OCI-LY3 (cell line): ENCODE results near the gene NAV2.

Source experiments
- H2AFZ ChIP-seq: fragments of 200-600, 300-600 bp; shearing (Covaris generic); 2 replicates; pipeline ENCODE4 v1.6.0; 2014; ENCODE audit warnings: antibody characterized with exemption, low read depth, low read length
- H3K27ac ChIP-seq: fragments of 200-600, 300-600 bp; sonication (generic); 2 replicates; pipeline ENCODE4 v1.5.1; 2014; ENCODE audit warnings: mild to moderate bottlenecking, low read length, moderate library complexity, mixed read lengths
- H3K27me3 ChIP-seq: fragments of 200-600, 300-600 bp; sonication (generic); 2 replicates; pipeline ENCODE4 v1.6.1; 2014; ENCODE audit warnings: low read depth, low read length, mixed read lengths
- H3K36me3 ChIP-seq: fragments of 200-600, 300-600 bp; sonication (generic); replicated peaks from 2 replicates; pipeline ENCODE3; 2014; ENCODE audit warnings: low read depth, low read length, mixed read lengths
- H3K4me1 ChIP-seq: fragments of 300-600, 200-600 bp; sonication (generic); 2 replicates; pipeline ENCODE4 v1.6.1; 2014; ENCODE audit warnings: low read length, mixed read lengths
- H3K4me2 ChIP-seq: fragments of 200-600, 300-600 bp; sonication (generic); 2 replicates; pipeline ENCODE4 v1.6.1; 2014; ENCODE audit warnings: low read length, mixed read lengths
- H3K4me3 ChIP-seq: fragments of 300-600, 200-600 bp; sonication (generic); 2 replicates; pipeline ENCODE4 v1.5.1; 2014; ENCODE audit warnings: antibody characterized with exemption, mild to moderate bottlenecking, low read length, moderate library complexity
- H3K79me2 ChIP-seq: fragments of 300-600, 200-600 bp; shearing (Covaris generic); 2 replicates; pipeline ENCODE4 v1.6.1; 2014; ENCODE audit warnings: mild to moderate bottlenecking, low read length, mixed read lengths
- H3K9ac ChIP-seq: fragments of 300-600, 200-600 bp; shearing (Covaris generic); 2 replicates; pipeline ENCODE4 v1.6.0; 2014; ENCODE audit warnings: mild to moderate bottlenecking, low read length, moderate library complexity
- H3K9me3 ChIP-seq: fragments of 200-600, 300-600 bp; shearing (Covaris generic); 2 replicates; pipeline ENCODE4 v1.6.1; 2014; ENCODE audit warnings: low read length, mixed read lengths; ENCODE audit not compliant: insufficient read depth
- H4K20me1 ChIP-seq: fragments of 200-600, 300-600 bp; sonication (generic); 2 replicates; pipeline ENCODE4 v1.6.1; 2016; ENCODE audit warnings: low read length, mixed read lengths; ENCODE audit not compliant: insufficient read depth
- EZH2phosphoT487 ChIP-seq: fragments of 200-600 bp; shearing (Covaris generic); IDR thresholded peaks from 2 replicates; pipeline ENCODE4 v1.6.1; 2018; ENCODE audit warnings: antibody characterized with exemption, mixed run types, low read depth
- TF ChIP-seq, protein P1 (sequence below): fragments of 200-600, 300-600 bp; sonication (generic); IDR thresholded peaks from 2 replicates; pipeline ENCODE4 v1.5.1; 2014; ENCODE audit warnings: antibody characterized with exemption, low read length, low read depth

The NAV2 gene

DNA sequence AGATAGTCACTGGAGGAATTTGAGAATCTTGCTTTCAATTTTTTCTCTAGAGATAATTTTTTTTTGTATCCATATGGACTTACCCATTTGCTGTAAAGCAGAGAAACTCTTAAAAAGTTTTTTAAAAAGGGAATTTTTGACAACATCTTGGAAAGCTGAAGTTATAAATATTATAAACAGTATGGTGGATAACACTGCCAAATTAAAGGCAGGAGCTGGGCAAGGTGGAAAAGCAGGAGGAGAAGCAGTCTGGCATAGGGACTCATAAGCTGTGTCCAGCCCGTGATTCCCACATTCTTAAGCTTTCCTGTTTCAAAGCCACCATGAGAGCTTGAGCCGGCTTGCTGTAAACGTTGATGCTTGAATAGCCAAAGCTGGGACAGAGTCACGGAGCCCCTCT lies 149.5 kb downstream of the NAV2 start:
- Histone ChIP-seq H3K9ac (no peak overlapping the region), H2AFZ (no peak overlapping the region), H3K27me3 (peaks cover 35% of the 10 kb centered on the region), H3K9me3 (no peaks in the 10 kb centered on the region), H3K4me1 (no peaks in the 10 kb centered on the region), H4K20me1 (no peaks in the 10 kb centered on the region), H3K36me3 (no peaks in the 10 kb centered on the region), H3K27ac (no peak overlapping the region), H3K4me2 (no peak overlapping the region), H3K79me2 (no peaks in the 10 kb centered on the region), H3K4me3 (no peak overlapping the region)
- TF ChIP-seq, protein P1, sequence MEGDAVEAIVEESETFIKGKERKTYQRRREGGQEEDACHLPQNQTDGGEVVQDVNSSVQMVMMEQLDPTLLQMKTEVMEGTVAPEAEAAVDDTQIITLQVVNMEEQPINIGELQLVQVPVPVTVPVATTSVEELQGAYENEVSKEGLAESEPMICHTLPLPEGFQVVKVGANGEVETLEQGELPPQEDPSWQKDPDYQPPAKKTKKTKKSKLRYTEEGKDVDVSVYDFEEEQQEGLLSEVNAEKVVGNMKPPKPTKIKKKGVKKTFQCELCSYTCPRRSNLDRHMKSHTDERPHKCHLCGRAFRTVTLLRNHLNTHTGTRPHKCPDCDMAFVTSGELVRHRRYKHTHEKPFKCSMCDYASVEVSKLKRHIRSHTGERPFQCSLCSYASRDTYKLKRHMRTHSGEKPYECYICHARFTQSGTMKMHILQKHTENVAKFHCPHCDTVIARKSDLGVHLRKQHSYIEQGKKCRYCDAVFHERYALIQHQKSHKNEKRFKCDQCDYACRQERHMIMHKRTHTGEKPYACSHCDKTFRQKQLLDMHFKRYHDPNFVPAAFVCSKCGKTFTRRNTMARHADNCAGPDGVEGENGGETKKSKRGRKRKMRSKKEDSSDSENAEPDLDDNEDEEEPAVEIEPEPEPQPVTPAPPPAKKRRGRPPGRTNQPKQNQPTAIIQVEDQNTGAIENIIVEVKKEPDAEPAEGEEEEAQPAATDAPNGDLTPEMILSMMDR: no peak
- TF ChIP-seq EZH2phosphoT487: no peak

DNA sequence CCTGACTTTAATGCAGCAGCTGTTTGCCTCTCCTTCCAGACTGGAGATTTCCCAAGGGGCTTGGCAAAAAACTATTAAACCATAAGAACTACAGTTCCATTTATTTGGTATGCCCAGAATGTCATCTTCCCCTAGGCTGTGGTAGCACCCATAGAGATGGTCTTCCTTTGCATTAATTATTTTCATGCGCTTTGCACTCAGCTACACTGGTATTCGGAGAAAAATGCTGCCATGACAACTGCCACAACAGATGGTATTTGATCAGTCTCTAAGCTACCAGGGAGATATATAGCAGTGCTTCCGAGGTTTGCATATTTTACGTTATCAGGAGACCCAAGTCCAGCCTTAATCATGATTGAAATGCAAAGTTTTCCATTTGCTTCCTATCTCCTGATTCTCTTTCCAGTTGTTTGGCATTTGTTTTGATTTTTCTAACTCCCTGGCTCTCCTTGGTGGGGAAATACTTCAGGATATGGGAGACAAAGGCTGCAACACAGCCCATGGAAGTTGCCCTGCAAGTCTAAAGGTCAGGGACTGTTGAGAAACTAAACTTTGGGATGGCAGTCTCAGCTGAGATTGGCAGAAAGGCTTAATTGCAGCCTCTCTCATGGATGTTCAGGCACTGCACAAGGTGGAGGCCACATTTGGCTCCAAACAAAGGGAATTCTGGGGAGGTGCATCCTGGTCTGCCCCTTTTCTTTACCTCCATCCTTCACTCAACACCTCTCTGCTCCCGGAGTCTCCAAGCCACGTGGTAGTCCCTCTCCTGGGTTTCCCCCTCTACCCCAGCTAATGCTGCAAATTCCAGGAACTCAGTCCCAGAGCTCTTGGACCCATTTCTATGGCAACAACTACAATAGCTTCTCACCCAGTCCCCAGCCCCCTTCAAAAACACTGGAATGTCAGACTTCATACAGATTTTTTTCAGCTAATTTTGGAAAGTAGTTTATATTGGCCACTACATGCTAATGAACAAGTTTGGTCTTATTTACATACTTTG lies 151.8 kb downstream of the NAV2 start:
- H3K79me2 ChIP-seq: no peaks in the 10 kb centered on the region
- no peak overlapping the region for H3K4me3 ChIP-seq
- H3K4me2 ChIP-seq: no peak overlapping the region
- H2AFZ ChIP-seq: no peak overlapping the region
- no peaks in the 10 kb centered on the region for H3K4me1 ChIP-seq
- TF ChIP-seq EZH2phosphoT487: no peak
- TF ChIP-seq, protein P1: no peak
- H4K20me1 ChIP-seq: no peaks in the 10 kb centered on the region
- no peaks in the 10 kb centered on the region for H3K9me3 ChIP-seq
- H3K27ac ChIP-seq: no peak overlapping the region
- no peaks in the 10 kb centered on the region for H3K36me3 ChIP-seq
- H3K9ac ChIP-seq: no peak overlapping the region
- peaks cover 58% of the 10 kb centered on the region for H3K27me3 ChIP-seq

DNA sequence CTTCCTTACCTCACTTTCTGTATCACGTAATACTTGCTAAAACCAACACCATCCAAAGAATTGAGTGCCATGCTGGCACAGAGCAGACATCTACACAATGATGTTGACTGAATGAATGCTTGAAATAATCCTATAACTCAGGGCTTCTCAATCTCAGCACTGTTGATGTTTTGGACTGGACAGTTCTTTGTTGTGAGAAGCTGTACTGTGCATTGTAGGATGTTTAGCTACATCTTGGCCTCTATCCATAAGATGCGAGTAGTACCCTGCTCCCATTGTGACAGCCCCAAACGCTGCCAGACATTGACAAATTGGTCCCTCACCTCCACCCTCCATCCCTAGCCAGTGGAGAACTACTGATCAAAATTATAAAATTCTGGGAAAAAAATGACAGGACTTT lies 153.4 kb downstream of the NAV2 start:
- H3K27me3 ChIP-seq: peaks cover 66% of the 10 kb centered on the region
- no peaks in the 10 kb centered on the region for H3K9me3 ChIP-seq
- H3K4me1 ChIP-seq: no peaks in the 10 kb centered on the region
- no peak overlapping the region for H3K27ac ChIP-seq
- no peaks in the 10 kb centered on the region for H3K36me3 ChIP-seq
- no peak overlapping the region for H3K9ac ChIP-seq
- no peak overlapping the region for H3K4me3 ChIP-seq
- H2AFZ ChIP-seq: no peak overlapping the region
- no peak overlapping the region for H3K4me2 ChIP-seq
- H3K79me2 ChIP-seq: no peaks in the 10 kb centered on the region
- no peak for TF ChIP-seq EZH2phosphoT487
- TF ChIP-seq, protein P1: no peak
- no peaks in the 10 kb centered on the region for H4K20me1 ChIP-seq

DNA sequence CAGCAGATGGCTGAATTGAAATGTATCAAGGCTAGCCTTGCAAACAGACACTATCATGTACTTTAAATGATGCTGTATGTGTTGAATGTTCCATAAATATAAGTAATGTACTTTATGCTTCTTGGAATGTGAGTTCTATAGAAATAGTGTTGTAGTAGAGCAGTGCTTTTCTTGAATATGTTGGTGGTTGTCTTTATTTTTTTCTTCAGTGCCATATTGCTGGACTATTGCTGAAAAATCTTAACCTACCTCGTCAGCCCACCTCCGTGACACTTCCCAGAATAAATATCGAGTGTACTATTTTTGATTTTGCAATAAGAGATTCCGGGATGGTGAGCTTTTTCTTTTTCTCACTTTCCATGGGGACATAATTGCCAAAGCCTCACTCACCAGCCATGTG lies 153.9 kb downstream of the NAV2 start:
- Histone ChIP-seq H3K79me2 (no peaks in the 10 kb centered on the region), H4K20me1 (no peaks in the 10 kb centered on the region)
- TF ChIP-seq EZH2phosphoT487: no peak
- TF ChIP-seq, protein P1: no peak

More for the DNA sequence above, 153.9 kb downstream of the NAV2 start:
- Histone ChIP-seq H3K9ac (no peak overlapping the region), H3K4me3 (no peak overlapping the region), H3K27ac (no peak overlapping the region), H3K9me3 (no peaks in the 10 kb centered on the region), H3K27me3 (peaks cover 62% of the 10 kb centered on the region), H2AFZ (no peak overlapping the region), H3K4me2 (no peak overlapping the region), H3K36me3 (no peaks in the 10 kb centered on the region), H3K4me1 (no peaks in the 10 kb centered on the region)
